ENCODE measurements around the gene MACIR. TPM values are rescaled to one million over a fixed set of nuclear protein-coding genes. Genes with fewer than 3 reads are reported as not detected.

MACIR gene
- total and polyA plus RNA-seq, 10 of the 15 experiments (the other 5 are each of a cell fraction or from before 2014, with no cell fraction given): 2.1 to 16.1 (median 10.8) TPM

DNA sequence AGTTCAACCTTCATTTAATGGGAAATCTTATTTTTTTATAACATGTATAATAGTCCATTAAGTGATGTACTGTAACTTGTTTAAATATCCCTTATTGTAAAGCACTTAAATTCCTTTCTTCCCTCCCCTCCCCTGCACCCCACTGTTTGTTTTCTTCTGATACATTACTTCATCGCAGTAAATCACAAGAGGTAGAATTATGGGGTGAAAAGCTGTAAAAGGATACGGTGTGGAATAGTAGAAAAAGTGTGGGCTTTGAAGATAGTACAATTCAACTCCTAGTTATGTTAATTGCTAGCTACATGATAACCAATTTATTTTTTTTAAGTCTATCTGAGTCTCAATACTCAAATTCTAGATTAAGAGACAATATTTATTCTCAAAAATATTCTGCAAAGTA is 41.9 kb upstream of the MACIR start:
- in situ Hi-C loops (cut with MboI): no loop called here
- RAD21 ChIA-PET (ENCODE audit: unreplicated experiment): interaction anchor here (0.6 to 1.1 kb wide), 2 partner anchors 42 to 514 kb away, joined by 4 to 5 read pairs; partner anchors contain the start of gene MACIR
- ATAC-seq (no peak), FAIRE-seq (no peak), DNase-seq (ENCODE audit: low read depth, low spot score) (no peak)
- Histone ChIP-seq H2AFZ (ENCODE audit: control insufficient read depth, low read depth, low read length) (no peak overlapping the region), H3K27me3 (replicated peaks in 1 of 2; ENCODE audit: control insufficient read depth in 2 of 2, insufficient read depth in 2 of 2, low read length in 1 of 2) (no peaks in the 10 kb centered on the region), H3K79me2 (ENCODE audit: control insufficient read depth, insufficient read depth, low read length) (no peaks in the 10 kb centered on the region), H3K9me3 (replicated peaks; ENCODE audit: control insufficient read depth, insufficient read depth, low read length) (no peaks in the 10 kb centered on the region), H3K4me3 (no peak overlapping the region), H4K20me1 (ENCODE audit: control insufficient read depth, insufficient read depth) (no peaks in the 10 kb centered on the region), H3K36me3 (ENCODE audit: control insufficient read depth in 2 of 2, insufficient read depth in 2 of 2, low read length in 1 of 2) (no peaks in the 10 kb centered on the region), H3K27ac (ENCODE audit: control insufficient read depth, insufficient read depth) (no peak overlapping the region), H3K4me1 (ENCODE audit: control insufficient read depth, insufficient read depth, low read length) (no peaks in the 10 kb centered on the region), H3K4me2 (ENCODE audit: control insufficient read depth, insufficient read depth) (no peak overlapping the region), H3K9ac (ENCODE audit: control insufficient read depth, insufficient read depth, low read length) (no peak overlapping the region)
- WGBS (ENCODE audit: insufficient coverage, insufficient replicate concordance, low lambda C conversion rate, missing lambda C conversion rate): 100% methylated on average over 2 of the region's 2 CpGs
- CTCF ChIA-PET: interaction anchor here (0.7 to 6.7 kb wide), 10 partner anchors 9 to 536 kb away, joined by 3 to 45 read pairs (median 4); no protein-coding TSS in a partner anchor
- intact Hi-C loops (cut with micrococcal nuclease; ENCODE audit: unreplicated experiment): no loop called here
- SMC1A ChIA-PET (ENCODE audit: uncharacterized antibody, unreplicated experiment): interaction anchor here (0.8 to 1.5 kb wide), 10 partner anchors 8 to 635 kb away, joined by 3 to 6 read pairs (median 3); no protein-coding TSS in a partner anchor
- TF ChIP-seq NFYB (IDR thresholded peaks at IDR 0.05; ENCODE audit: insufficient read depth, low read depth, low read length): no peak
- TF ChIP-seq ZNF274 (IDR thresholded peaks at IDR 0.05; ENCODE audit: insufficient read depth, insufficient read length): no peak
- no peak for TF ChIP-seq CREM (IDR thresholded peaks at IDR 0.05; ENCODE audit: low read depth)
- no peak for TF ChIP-seq NFYA (IDR thresholded peaks at IDR 0.05; ENCODE audit: borderline replicate concordance, low read depth, low read length)
- TF ChIP-seq IRF4 (IDR thresholded peaks at IDR 0.05; ENCODE audit: low read depth, low read length): no peak
- no peak for TF ChIP-seq NFXL1 (IDR thresholded peaks at IDR 0.05; ENCODE audit: borderline replicate concordance)
- no peak for TF ChIP-seq KDM1A (IDR thresholded peaks at IDR 0.05; ENCODE audit: borderline replicate concordance)
- TF ChIP-seq EGR1 (IDR thresholded peaks at IDR 0.05; ENCODE audit: borderline replicate concordance in 1 of 2, low read depth in 2 of 2, low read length in 2 of 2): no peak
- no peak for TF ChIP-seq SUPT20H (IDR thresholded peaks at IDR 0.05; ENCODE audit: borderline replicate concordance, control insufficient read depth, low read depth, low read length)
- no peak for TF ChIP-seq ZBED1 (IDR thresholded peaks at IDR 0.05; ENCODE audit: borderline replicate concordance)
- no peak for TF ChIP-seq TAF1 (IDR thresholded peaks at IDR 0.05; ENCODE audit: borderline replicate concordance, low read depth, low read length)
- no peak for TF ChIP-seq NR2F1 (conservative IDR thresholded peaks at IDR 0.05)
- TF ChIP-seq, protein P1, sequence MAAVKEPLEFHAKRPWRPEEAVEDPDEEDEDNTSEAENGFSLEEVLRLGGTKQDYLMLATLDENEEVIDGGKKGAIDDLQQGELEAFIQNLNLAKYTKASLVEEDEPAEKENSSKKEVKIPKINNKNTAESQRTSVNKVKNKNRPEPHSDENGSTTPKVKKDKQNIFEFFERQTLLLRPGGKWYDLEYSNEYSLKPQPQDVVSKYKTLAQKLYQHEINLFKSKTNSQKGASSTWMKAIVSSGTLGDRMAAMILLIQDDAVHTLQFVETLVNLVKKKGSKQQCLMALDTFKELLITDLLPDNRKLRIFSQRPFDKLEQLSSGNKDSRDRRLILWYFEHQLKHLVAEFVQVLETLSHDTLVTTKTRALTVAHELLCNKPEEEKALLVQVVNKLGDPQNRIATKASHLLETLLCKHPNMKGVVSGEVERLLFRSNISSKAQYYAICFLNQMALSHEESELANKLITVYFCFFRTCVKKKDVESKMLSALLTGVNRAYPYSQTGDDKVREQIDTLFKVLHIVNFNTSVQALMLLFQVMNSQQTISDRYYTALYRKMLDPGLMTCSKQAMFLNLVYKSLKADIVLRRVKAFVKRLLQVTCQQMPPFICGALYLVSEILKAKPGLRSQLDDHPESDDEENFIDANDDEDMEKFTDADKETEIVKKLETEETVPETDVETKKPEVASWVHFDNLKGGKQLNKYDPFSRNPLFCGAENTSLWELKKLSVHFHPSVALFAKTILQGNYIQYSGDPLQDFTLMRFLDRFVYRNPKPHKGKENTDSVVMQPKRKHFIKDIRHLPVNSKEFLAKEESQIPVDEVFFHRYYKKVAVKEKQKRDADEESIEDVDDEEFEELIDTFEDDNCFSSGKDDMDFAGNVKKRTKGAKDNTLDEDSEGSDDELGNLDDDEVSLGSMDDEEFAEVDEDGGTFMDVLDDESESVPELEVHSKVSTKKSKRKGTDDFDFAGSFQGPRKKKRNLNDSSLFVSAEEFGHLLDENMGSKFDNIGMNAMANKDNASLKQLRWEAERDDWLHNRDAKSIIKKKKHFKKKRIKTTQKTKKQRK (IDR thresholded peaks at IDR 0.05; ENCODE audit: low read depth, low read length): no peak
- no peak for TF ChIP-seq RFX5 (IDR thresholded peaks at IDR 0.05; ENCODE audit: low read depth, low read length)
- BruUV-seq (replicated peaks): no TSS peak
- POLR2A ChIA-PET: no interaction called here
